IPS-18a (cell line): ENCODE results near the gene NDUFA12.

Source experiments
- H3K27ac ChIP-seq: one replicate; pipeline ENCODE4 v1.5.1; 2013; ENCODE audit warnings: low read length
- H3K27me3 ChIP-seq: one replicate; pipeline ENCODE4 v1.6.1; 2013; ENCODE audit warnings: mild to moderate bottlenecking, low read length; ENCODE audit not compliant: control insufficient read depth, insufficient read depth
- H3K36me3 ChIP-seq: one replicate; pipeline ENCODE4 v1.6.1; 2013; ENCODE audit warnings: low read depth, low read length; ENCODE audit not compliant: control insufficient read depth
- H3K4me1 ChIP-seq: one replicate; pipeline ENCODE4 v1.6.1; 2013; ENCODE audit warnings: low read depth, low read length; ENCODE audit not compliant: control insufficient read depth
- H3K4me3 ChIP-seq: one replicate; pipeline ENCODE4 v1.5.1; 2013; ENCODE audit warnings: low read length
- H3K9ac ChIP-seq: one replicate; pipeline ENCODE4 v1.6.1; 2013; ENCODE audit warnings: mild to moderate bottlenecking, low read length, moderate library complexity
- H3K9me3 ChIP-seq: one replicate; pipeline ENCODE4 v1.6.1; 2013; ENCODE audit warnings: low read depth, low read length; ENCODE audit not compliant: control insufficient read depth

NDUFA12 gene

GRCh38 chr12:95003213-95003920, at the start of gene NDUFA12:
Gene NDUFA12, minus strand, starts transcription at chr12:95003697. Its CDS starts 17 bp downstream, at chr12:95003680.
- H3K36me3 ChIP-seq = peaks cover 10% of the 10 kb centered on the region
- peak within 1 kb of the TSS; percentile 78 for H3K4me3 ChIP-seq
- H3K27ac ChIP-seq = peak within 1 kb of the TSS; percentile 32
- H3K4me1 ChIP-seq = no peaks in the 10 kb centered on the region
- no peaks in the 10 kb centered on the region for H3K27me3 ChIP-seq
- H3K9me3 ChIP-seq = no peaks in the 10 kb centered on the region
- H3K9ac ChIP-seq = peak within 1 kb of the TSS; percentile 82

- H3K36me3 ChIP-seq = peaks cover 66% of the 10 kb centered on the region
- H3K9ac ChIP-seq = no peak overlapping the region
- H3K27ac ChIP-seq = no peak overlapping the region
- H3K27me3 ChIP-seq = no peaks in the 10 kb centered on the region
- no peak overlapping the region for H3K4me3 ChIP-seq
- no peaks in the 10 kb centered on the region for H3K4me1 ChIP-seq
- no peaks in the 10 kb centered on the region for H3K9me3 ChIP-seq
These were observed 47.7 kb upstream of the NDUFA12 start for GRCh38 chr12:95051241-95051640.

GRCh38 chr12:95037906-95038305, 34.4 kb upstream of the NDUFA12 start:
- H3K27ac ChIP-seq = no peak overlapping the region

GRCh38 chr12:95034750-95035149, 31.3 kb upstream of the NDUFA12 start:
- peaks cover 58% of the 10 kb centered on the region for H3K36me3 ChIP-seq
- H3K4me3 ChIP-seq = no peak overlapping the region

More at GRCh38 chr12:95037906-95038305, 34.4 kb upstream of the NDUFA12 start:
- H3K36me3 ChIP-seq = peaks cover 64% of the 10 kb centered on the region
- no peak overlapping the region for H3K9ac ChIP-seq
- H3K9me3 ChIP-seq = no peaks in the 10 kb centered on the region
- H3K27me3 ChIP-seq = no peaks in the 10 kb centered on the region
- H3K4me3 ChIP-seq = no peak overlapping the region
- H3K4me1 ChIP-seq = no peaks in the 10 kb centered on the region

GRCh38 chr12:95022477-95022876, 19.0 kb upstream of the NDUFA12 start:
- Histone ChIP-seq H3K27me3 (no peaks in the 10 kb centered on the region), H3K9me3 (no peaks in the 10 kb centered on the region), H3K4me1 (no peaks in the 10 kb centered on the region), H3K4me3 (no peak overlapping the region), H3K9ac (no peak overlapping the region), H3K27ac (no peak overlapping the region), H3K36me3 (peaks cover 14% of the 10 kb centered on the region)

More at GRCh38 chr12:95034750-95035149, 31.3 kb upstream of the NDUFA12 start:
- no peaks in the 10 kb centered on the region for H3K4me1 ChIP-seq
- H3K27me3 ChIP-seq = no peaks in the 10 kb centered on the region
- no peak overlapping the region for H3K27ac ChIP-seq
- no peaks in the 10 kb centered on the region for H3K9me3 ChIP-seq
- no peak overlapping the region for H3K9ac ChIP-seq

GRCh38 chr12:95017482-95017881, 14.0 kb upstream of the NDUFA12 start:
- H3K4me1 ChIP-seq = no peaks in the 10 kb centered on the region
- H3K27me3 ChIP-seq = no peaks in the 10 kb centered on the region
- H3K36me3 ChIP-seq = peaks cover 4% of the 10 kb centered on the region
- H3K9ac ChIP-seq = no peak overlapping the region
- no peak overlapping the region for H3K4me3 ChIP-seq
- no peak overlapping the region for H3K27ac ChIP-seq
- no peaks in the 10 kb centered on the region for H3K9me3 ChIP-seq

GRCh38 chr12:95016120-95016519, 12.6 kb upstream of the NDUFA12 start:
- H3K4me1 ChIP-seq = no peaks in the 10 kb centered on the region
- H3K9ac ChIP-seq = no peak overlapping the region
- no peak overlapping the region for H3K4me3 ChIP-seq
- no peak overlapping the region for H3K27ac ChIP-seq
- H3K9me3 ChIP-seq = no peaks in the 10 kb centered on the region
- H3K36me3 ChIP-seq = no peaks in the 10 kb centered on the region
- no peaks in the 10 kb centered on the region for H3K27me3 ChIP-seq

GRCh38 chr12:95014554-95014953, 11.1 kb upstream of the NDUFA12 start:
- Histone ChIP-seq H3K4me3 (no peak overlapping the region), H3K27ac (no peak overlapping the region), H3K9me3 (no peaks in the 10 kb centered on the region), H3K4me1 (no peaks in the 10 kb centered on the region), H3K27me3 (no peaks in the 10 kb centered on the region), H3K36me3 (no peaks in the 10 kb centered on the region), H3K9ac (no peak overlapping the region)

- Histone ChIP-seq H3K4me1 (no peaks in the 10 kb centered on the region), H3K36me3 (no peaks in the 10 kb centered on the region), H3K9ac (no peak overlapping the region), H3K27me3 (no peaks in the 10 kb centered on the region), H3K27ac (no peak overlapping the region), H3K4me3 (no peak overlapping the region), H3K9me3 (no peaks in the 10 kb centered on the region)
These were observed 2.7 kb upstream of the NDUFA12 start for GRCh38 chr12:95006206-95006605.

- Histone ChIP-seq H3K27me3 (no peaks in the 10 kb centered on the region), H3K36me3 (peaks cover 10% of the 10 kb centered on the region), H3K9me3 (no peaks in the 10 kb centered on the region), H3K9ac (no peak overlapping the region), H3K4me3 (no peak overlapping the region), H3K27ac (no peak overlapping the region), H3K4me1 (no peaks in the 10 kb centered on the region)
These were observed 1.1 kb upstream of the NDUFA12 start for GRCh38 chr12:95004610-95005009.

- H3K27ac ChIP-seq = no peak overlapping the region
- H3K36me3 ChIP-seq = peaks cover 10% of the 10 kb centered on the region
- H3K4me3 ChIP-seq = peak overlapping the region; percentile 78
- H3K9me3 ChIP-seq = no peaks in the 10 kb centered on the region
- no peaks in the 10 kb centered on the region for H3K27me3 ChIP-seq
- H3K4me1 ChIP-seq = no peaks in the 10 kb centered on the region
- peak overlapping the region; percentile 82 for H3K9ac ChIP-seq
These were observed 400 bp upstream of the NDUFA12 start for GRCh38 chr12:95003921-95004272.

- peaks cover 10% of the 10 kb centered on the region for H3K36me3 ChIP-seq
- H3K4me3 ChIP-seq = peak overlapping the region; percentile 78
- H3K9ac ChIP-seq = peak overlapping the region; percentile 82
- no peaks in the 10 kb centered on the region for H3K9me3 ChIP-seq
- no peaks in the 10 kb centered on the region for H3K27me3 ChIP-seq
- H3K27ac ChIP-seq = peak overlapping the region; percentile 32
- no peaks in the 10 kb centered on the region for H3K4me1 ChIP-seq
These were observed 743 bp downstream of the NDUFA12 start for GRCh38 chr12:95002754-95003153.
